Pancreas (tissue), 10 donors: ENCODE measurements around the gene ZNF385A. TPM values are rescaled to one million over a fixed set of nuclear protein-coding genes. Genes with fewer than 3 reads are reported as not detected.

ENCODE experiments used
- ATAC-seq, 4 donors: fragments of 200-7000 bp; cut with Tn5 transposase; one replicate each; pipeline versions ENCODE4 v1.8.0 to v1.9.1; 2020; ENCODE audit warnings: mild to moderate bottlenecking in 4 of 4, moderate library complexity in 4 of 4
- DNase-seq, 6 donors: peaks; one replicate each; pipeline ENCODE4 v3.0.0-alpha.2; 2020
- FAIRE-seq: peaks from 2 replicates; lab custom pipeline; 2012; peaks lifted over from hg19 to GRCh38; lab: Jason Lieb, UNC
- H3K27ac ChIP-seq, 4 donors: fragments of 200-600 bp; sonication (generic); 1 replicate in 3 of 4; 2 replicates in 1 of 4; pipeline versions ENCODE4 v1.5.0 to v1.8.0; 2020
- H3K27me3 ChIP-seq, 4 donors: fragments of 200-600 bp; one replicate each; pipeline ENCODE4 v1.8.0; 2021
- H3K36me3 ChIP-seq, 3 donors: fragments of 200-600 bp; sonication (generic) in 1 of 3; one replicate each; pipeline versions ENCODE4 v1.5.0 to v1.8.0; 2020 to 2021
- H3K4me1 ChIP-seq, 3 donors: fragments of 200-600 bp; one replicate each; pipeline ENCODE4 v1.8.0; 2021
- H3K4me3 ChIP-seq, 4 donors: fragments of 200-600 bp; sonication (generic) in 2 of 4; one replicate each; pipeline versions ENCODE4 v1.5.0 to v1.8.0; 2020 to 2021
- H3K9me3 ChIP-seq, 4 donors: fragments of 200-600 bp; one replicate each; pipeline ENCODE4 v1.8.0; 2021
- WGBS, 2 donors: extraction: QIAGEN DNeasy Blood & Tissue Kit; methylation state at CpG; one replicate each; pipeline ENCODE4 v1.1.7; 2013; 5-methylcytosine and 5-hydroxymethylcytosine counted together
- intact Hi-C, 3 donors: fragments of 100-400 bp; cut with DNase I; formaldehyde crosslinking; loops; one replicate each; pipeline versions ENCODE4 v1.11.1 to v1.14.2; 2022
- polyA plus RNA-seq, 2 donors: library from polyadenylated mRNA; stranded (reverse); fragments of 200-250 nt; gene quantifications; one replicate each; pipeline ENCODE4 v1.2.3, GENCODE V29; 2013
- total RNA-seq, 6 donors: library from RNA; stranded (reverse); fragmentation: NEBNext Ultra II Directional in 4 of 6; extraction: Animal tissue kit (Norgen Biotek cat#: 25700) in 4 of 6; gene quantifications; one replicate each; pipeline versions ENCODE4 v1.2.1 to v1.2.4, GENCODE V29; 2021 to 2023
- TF ChIP-seq, protein P1 (sequence below), 4 donors: fragments of 200-600 bp; sonication (generic) in 3 of 4; IDR thresholded peaks; one replicate each; pipeline versions ENCODE4 v1.5.0 to v1.8.0; 2021; ENCODE audit warnings: antibody characterized with exemption in 4 of 4
- donor health status: healthy with polysubstance abuse.
- donor health status: DM: no; HTN: no; CAD: no; lungs with moderate emphysema.
- donor health status: DM: no; HTN: no; CAD: no.
- donor health status: control.
- donor health status: control.
- donor health status: Bipolar disorder and iron deficiency.
- donor health status: DM: yes; HTN: yes; CAD: no.
- donor health status: DM: no; HTN: no; CAD: no.
- donor health status: DM: no; HTN: no; CAD: no.
- donor health status: DM: yes; HTN: yes; CAD: no.

ZNF385A gene
- total and polyA plus RNA-seq, 8 donors = 0.59 to 8.2 (median 2.9) TPM

DNA sequence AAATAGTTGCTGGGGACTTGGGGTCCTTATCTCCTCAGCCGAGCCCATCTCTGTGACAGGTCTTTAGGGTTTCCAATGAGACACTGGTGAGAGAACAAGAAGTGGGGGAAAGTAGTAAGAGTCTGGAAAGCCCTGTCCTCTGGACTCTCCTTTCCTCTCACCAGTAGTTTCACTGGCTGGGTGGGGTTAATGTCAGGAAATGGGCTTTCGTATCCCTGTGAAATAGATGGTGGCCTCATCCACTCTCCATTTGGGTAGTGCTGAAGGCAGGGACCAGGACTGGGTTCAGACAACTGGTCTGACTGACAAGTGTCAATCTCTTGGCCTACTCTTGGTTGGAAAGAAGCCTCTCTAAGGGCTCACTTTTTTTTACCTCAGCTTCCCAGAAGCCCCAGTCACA, 7.5 kb downstream of the ZNF385A start:
- no peak overlapping the region for H3K27ac ChIP-seq
- FAIRE-seq (no peak), ATAC-seq (no peak), DNase-seq (no peak)
- whole genome bisulfite sequencing, 2 donors = 81 to 86% methylated on average over 2 of the region's 2 CpGs
- no peak overlapping the region for H3K4me3 ChIP-seq
- no peaks in the 10 kb centered on the region for H3K4me1 ChIP-seq
- no peaks in the 10 kb centered on the region for H3K27me3 ChIP-seq
- H3K9me3 ChIP-seq = no peaks in the 10 kb centered on the region
- intact Hi-C loops = no loop called here
- TF ChIP-seq, protein P1, sequence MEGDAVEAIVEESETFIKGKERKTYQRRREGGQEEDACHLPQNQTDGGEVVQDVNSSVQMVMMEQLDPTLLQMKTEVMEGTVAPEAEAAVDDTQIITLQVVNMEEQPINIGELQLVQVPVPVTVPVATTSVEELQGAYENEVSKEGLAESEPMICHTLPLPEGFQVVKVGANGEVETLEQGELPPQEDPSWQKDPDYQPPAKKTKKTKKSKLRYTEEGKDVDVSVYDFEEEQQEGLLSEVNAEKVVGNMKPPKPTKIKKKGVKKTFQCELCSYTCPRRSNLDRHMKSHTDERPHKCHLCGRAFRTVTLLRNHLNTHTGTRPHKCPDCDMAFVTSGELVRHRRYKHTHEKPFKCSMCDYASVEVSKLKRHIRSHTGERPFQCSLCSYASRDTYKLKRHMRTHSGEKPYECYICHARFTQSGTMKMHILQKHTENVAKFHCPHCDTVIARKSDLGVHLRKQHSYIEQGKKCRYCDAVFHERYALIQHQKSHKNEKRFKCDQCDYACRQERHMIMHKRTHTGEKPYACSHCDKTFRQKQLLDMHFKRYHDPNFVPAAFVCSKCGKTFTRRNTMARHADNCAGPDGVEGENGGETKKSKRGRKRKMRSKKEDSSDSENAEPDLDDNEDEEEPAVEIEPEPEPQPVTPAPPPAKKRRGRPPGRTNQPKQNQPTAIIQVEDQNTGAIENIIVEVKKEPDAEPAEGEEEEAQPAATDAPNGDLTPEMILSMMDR (IDR thresholded peaks at IDR 0.05) = no peak
- no peaks in the 10 kb centered on the region for H3K36me3 ChIP-seq

DNA sequence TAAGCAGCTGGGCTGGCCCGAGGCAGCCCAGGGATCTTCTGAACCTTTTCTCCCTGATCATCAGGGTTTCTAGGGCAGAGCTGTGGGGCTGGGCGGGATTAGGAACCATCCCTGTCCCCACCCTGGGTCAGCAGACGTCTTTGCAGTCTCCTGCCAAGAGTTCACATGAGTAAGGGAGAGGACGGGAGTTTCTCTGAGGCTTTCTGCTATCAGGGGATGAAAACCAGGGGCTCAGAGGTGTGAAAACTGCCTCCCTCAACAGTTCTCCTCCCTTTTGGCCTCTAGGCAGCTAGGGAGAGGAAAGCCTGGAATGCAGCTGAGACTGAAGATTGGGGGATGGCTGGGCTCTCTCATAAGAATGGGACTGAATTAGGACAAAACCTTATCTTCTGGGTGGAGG, 7.9 kb downstream of the ZNF385A start:
- intact Hi-C loops = no loop called here
- TF ChIP-seq, protein P1 (IDR thresholded peaks at IDR 0.05) = no peak

DNA sequence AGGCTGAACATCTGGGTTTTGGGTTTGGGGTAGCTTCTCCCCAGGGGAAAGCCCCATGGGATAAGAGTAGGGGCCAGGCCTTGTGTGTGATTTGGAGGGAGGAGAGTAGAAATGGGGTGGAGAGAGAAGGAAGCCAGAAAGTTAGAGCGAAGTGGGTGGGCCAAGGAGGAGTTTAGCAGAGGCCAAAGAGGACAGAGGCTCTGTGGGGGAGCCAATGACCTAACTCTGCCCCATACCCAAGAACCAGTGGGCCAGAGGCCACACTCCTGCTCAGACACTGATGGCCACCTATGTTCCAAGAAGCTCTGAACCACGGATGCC, 9.3 kb downstream of the ZNF385A start:
- 77 to 79% methylated on average over 2 of the region's 2 CpGs for WGBS, 2 donors

More for the DNA sequence above, 7.9 kb downstream of the ZNF385A start:
- Histone ChIP-seq H3K4me1 (peaks cover 0 to 3% (median 0%) of the 10 kb centered on the region in 3 donors), H3K27ac (no peak overlapping the region), H3K27me3 (no peaks in the 10 kb centered on the region), H3K36me3 (no peaks in the 10 kb centered on the region), H3K9me3 (no peaks in the 10 kb centered on the region), H3K4me3 (no peak overlapping the region)
- DNase-seq = no peak
- WGBS, 2 donors = 78 to 79% methylated on average over 4 of the region's 4 CpGs
- ATAC-seq = no peak
- no peak for FAIRE-seq

DNA sequence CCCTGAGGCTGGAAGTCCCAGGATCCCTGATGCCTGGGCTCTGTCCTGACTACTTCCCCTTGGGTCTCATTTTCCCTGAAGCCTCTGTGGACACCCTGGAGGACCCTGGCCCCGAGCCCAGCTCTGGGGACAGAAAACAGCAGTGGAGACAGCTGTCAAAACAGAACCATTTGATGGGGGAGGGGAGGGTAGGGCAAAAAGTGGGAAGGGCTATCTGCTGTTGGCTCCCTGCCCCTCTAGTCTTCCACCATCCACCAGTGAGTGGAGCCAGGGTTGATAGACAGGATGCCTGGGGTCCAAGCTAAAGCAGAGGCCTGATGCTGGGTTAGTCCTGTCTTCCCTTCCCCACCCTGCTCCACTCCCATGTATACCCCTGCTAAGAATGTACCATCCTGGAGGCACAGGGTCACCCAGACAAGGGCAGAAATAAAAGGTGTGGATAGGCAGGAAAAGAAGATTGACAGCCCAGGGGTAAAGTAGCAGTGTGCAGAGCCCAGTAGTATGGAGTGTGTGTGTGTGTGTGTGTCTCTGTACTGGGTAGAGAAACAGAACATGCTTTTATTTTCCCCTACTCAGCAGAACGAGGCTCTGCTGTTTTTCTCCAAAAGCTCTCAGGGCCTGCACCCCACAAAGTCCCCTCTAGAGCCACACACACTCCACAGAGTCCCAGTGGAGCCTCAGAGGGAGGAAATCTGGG, 9.8 kb downstream of the ZNF385A start:
- H3K4me1 ChIP-seq = peaks cover 0 to 3% (median 0%) of the 10 kb centered on the region in 3 donors

More for the DNA sequence above, 9.3 kb downstream of the ZNF385A start:
- Histone ChIP-seq H3K4me3 (no peak overlapping the region), H3K9me3 (no peaks in the 10 kb centered on the region), H3K4me1 (peaks cover 0 to 3% (median 0%) of the 10 kb centered on the region in 3 donors), H3K36me3 (no peaks in the 10 kb centered on the region), H3K27me3 (no peaks in the 10 kb centered on the region), H3K27ac (no peak overlapping the region)
- no peak for FAIRE-seq
- ATAC-seq = no peak
- DNase-seq = no peak
- intact Hi-C loops = no loop called here
- TF ChIP-seq, protein P1 (IDR thresholded peaks at IDR 0.05) = no peak

More for the DNA sequence above, 9.8 kb downstream of the ZNF385A start:
- FAIRE-seq (no peak), ATAC-seq (no peak), DNase-seq (no peak)
- intact Hi-C loops = no loop called here
- no peaks in the 10 kb centered on the region for H3K36me3 ChIP-seq
- 48 to 62% methylated on average over 2 of the region's 2 CpGs for WGBS, 2 donors
- H3K9me3 ChIP-seq = no peaks in the 10 kb centered on the region
- no peak overlapping the region for H3K4me3 ChIP-seq
- TF ChIP-seq, protein P1 (IDR thresholded peaks at IDR 0.05) = no peak
- H3K27me3 ChIP-seq = no peaks in the 10 kb centered on the region
- no peak overlapping the region for H3K27ac ChIP-seq
